Measurements from ENCODE around the gene AKNA. TPM values are rescaled to one million over a fixed set of nuclear protein-coding genes. Genes with fewer than 3 reads are reported as not detected.
A peak's percentile ranks its signal among the peaks of the same experiment; 100 is the strongest.
"Not testable (repeated sequence)": the region's sequence is repeated elsewhere in the genome, so short reads cannot be mapped to it uniquely, and the experiment has no call there.

AKNA gene
- total RNA-seq, 2 donors from 2014 or later = 7.3 to 11.9 TPM

- ATAC-seq = no peak
- Histone ChIP-seq H3K9me3 (no peaks in the 10 kb centered on the region), H3K4me3 (no peak overlapping the region), H3K27ac (no peak overlapping the region), H3K36me3 (replicated peaks in 1 of 2; ENCODE audit: insufficient read depth in 1 of 2, low read depth in 2 of 2) (no peaks in the 10 kb centered on the region), H3K4me1 (no peaks in the 10 kb centered on the region), H3K27me3 (no peaks in the 10 kb centered on the region)
- DNase-seq = no peak
- 80 to 92% methylated on average over 6 to 8 of the region's 8 CpGs for WGBS, 2 donors
- no peak for TF ChIP-seq CTCF (IDR thresholded peaks at IDR 0.05)
- intact Hi-C loops (cut with DNase I) = no loop called here
Observed at GRCh38 chr9:114324492-114324891, 63.3 kb downstream of the AKNA start.

- DNase-seq = not testable (repeated sequence)
Observed at GRCh38 chr9:114323849-114324248, 63.9 kb downstream of the AKNA start.

GRCh38 chr9:114322831-114323531 lies 64.8 kb downstream of the AKNA start, which contains the start of gene ORM1:
TSS of gene ORM1 (plus strand) at chr9:114323098. CDS start at chr9:114323134, 36 bp downstream.
- intact Hi-C loops (cut with DNase I); H3K27ac ChIP-seq; DNase-seq; H3K27me3 ChIP-seq; H3K4me1 ChIP-seq; H3K9me3 ChIP-seq; H3K4me3 ChIP-seq; H3K36me3 ChIP-seq (replicated peaks in 1 of 2; ENCODE audit: insufficient read depth in 1 of 2, low read depth in 2 of 2): not testable (repeated sequence)
- ATAC-seq = peak; percentile 53
- 63% methylated on average over 3 of the region's 15 CpGs; no CpG with 5 or more reads in 1 of the 2 donors for WGBS, 2 donors

More at GRCh38 chr9:114323849-114324248, 63.9 kb downstream of the AKNA start:
- H3K9me3 ChIP-seq; H3K27me3 ChIP-seq; H3K4me3 ChIP-seq; H3K36me3 ChIP-seq (replicated peaks in 1 of 2; ENCODE audit: insufficient read depth in 1 of 2, low read depth in 2 of 2); ATAC-seq; H3K4me1 ChIP-seq; intact Hi-C loops (cut with DNase I); H3K27ac ChIP-seq: not testable (repeated sequence)
- WGBS, 2 donors = 67 to 70% methylated on average over 6 of the region's 6 CpGs

GRCh38 chr9:114322160-114322818 lies 65.5 kb downstream of the AKNA start:
- H3K27ac ChIP-seq; H3K36me3 ChIP-seq (replicated peaks in 1 of 2; ENCODE audit: insufficient read depth in 1 of 2, low read depth in 2 of 2); H3K27me3 ChIP-seq; ATAC-seq; H3K4me3 ChIP-seq; H3K4me1 ChIP-seq; H3K9me3 ChIP-seq; DNase-seq; intact Hi-C loops (cut with DNase I): not testable (repeated sequence)
- WGBS, 2 donors = 49% methylated on average over 12 of the region's 12 CpGs

- Histone ChIP-seq H3K4me3 (no peak overlapping the region), H3K4me1 (no peaks in the 10 kb centered on the region), H3K9me3 (no peaks in the 10 kb centered on the region), H3K36me3 (replicated peaks in 1 of 2; ENCODE audit: insufficient read depth in 1 of 2, low read depth in 2 of 2) (no peaks in the 10 kb centered on the region), H3K27ac (no peak overlapping the region), H3K27me3 (no peaks in the 10 kb centered on the region)
- ATAC-seq (no peak), DNase-seq (no peak)
- intact Hi-C loops (cut with DNase I) = no loop called here
- WGBS, 2 donors = 79 to 87% methylated on average over 8 of the region's 8 CpGs
- no peak for TF ChIP-seq POLR2A (IDR thresholded peaks at IDR 0.05)
- no peak for TF ChIP-seq CTCF (IDR thresholded peaks at IDR 0.05)
Observed at GRCh38 chr9:114321759-114322158, 66.0 kb downstream of the AKNA start.

- ATAC-seq; DNase-seq; H3K36me3 ChIP-seq (replicated peaks in 1 of 2; ENCODE audit: insufficient read depth in 1 of 2, low read depth in 2 of 2); H3K27me3 ChIP-seq; H3K4me1 ChIP-seq; H3K4me3 ChIP-seq; H3K27ac ChIP-seq; intact Hi-C loops (cut with DNase I); H3K9me3 ChIP-seq: not testable (repeated sequence)
- 74 to 87% methylated on average over 2 to 7 of the region's 7 CpGs for WGBS, 2 donors
Observed at GRCh38 chr9:114320710-114321109, 67.1 kb downstream of the AKNA start.
